ENCODE measurements around the gene TCN2.

DNA sequence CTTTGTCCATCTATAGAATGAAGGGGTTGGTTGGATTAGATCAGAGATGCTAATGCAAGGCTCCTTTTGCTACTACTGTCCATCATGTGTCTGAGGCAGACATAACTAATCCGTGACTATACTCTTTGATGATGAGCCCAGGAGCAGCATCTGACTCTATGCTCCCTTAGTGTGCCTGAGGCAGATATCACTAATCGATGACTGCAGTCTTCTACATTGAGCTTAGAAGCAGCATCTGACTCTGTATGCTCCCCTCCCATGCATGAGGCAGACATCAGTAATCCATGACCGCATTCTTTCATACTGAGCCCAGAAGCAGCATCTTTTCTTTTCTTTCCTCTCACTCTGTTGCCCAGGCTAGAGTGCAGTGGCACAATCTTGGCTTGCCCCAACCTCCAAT lies 4.2 kb downstream of the TCN2 start:
- TF ChIP-seq CTCF (conservative IDR thresholded peaks at IDR 0.05; ENCODE audit: low read depth, low read length) (no peak), CEBPB (IDR thresholded peaks at IDR 0.05; ENCODE audit: low read depth, low read length) (no peak), POLR2A (IDR thresholded peaks at IDR 0.05; ENCODE audit: low read depth, low read length) (no peak)
